ENCODE results near the gene CEL.
"Not testable (repeated sequence)": the region's sequence is repeated elsewhere in the genome, so short reads cannot be mapped to it uniquely, and the experiment has no call there.

Gene CEL

DNA sequence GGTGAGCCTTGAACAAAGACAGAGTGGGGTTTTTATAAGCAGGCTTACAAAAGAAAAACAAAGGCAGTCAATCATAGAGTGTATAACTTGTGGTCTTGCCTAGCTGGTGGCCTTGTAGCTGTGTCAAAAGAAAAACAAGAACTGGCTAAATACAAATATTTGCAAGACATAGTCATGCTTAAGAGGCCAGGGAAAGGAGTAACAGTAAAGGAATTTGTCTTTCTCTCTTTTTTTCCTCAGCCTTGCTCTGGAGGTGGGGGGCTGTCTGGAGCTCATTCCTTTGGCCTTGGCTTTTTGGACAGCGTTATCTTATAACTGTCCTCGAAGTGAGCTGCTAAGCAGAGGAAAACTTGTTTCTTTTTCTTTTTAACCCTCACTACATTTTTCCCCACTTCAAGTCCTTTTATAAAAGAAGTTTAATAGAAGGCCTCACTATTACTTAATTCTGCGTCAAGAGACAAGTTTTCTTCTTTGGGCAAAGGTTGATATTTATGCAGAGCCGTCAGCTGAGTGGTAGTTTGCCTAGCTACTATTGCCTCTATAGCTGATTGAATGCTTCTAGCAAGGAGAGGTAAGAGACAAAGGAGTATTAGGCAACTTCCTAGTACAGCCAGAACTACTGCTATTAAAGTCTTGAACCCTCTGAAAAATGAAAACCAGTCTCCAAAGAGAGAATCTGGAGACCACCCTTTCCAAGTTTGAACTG lies 14.3 kb downstream of the CEL start:
- Histone ChIP-seq H4K20me1 (ENCODE audit: insufficient read depth, low read length) (no peaks in the 10 kb centered on the region), H2AFZ (ENCODE audit: low read depth, low read length) (no peak overlapping the region), H3K79me2 (ENCODE audit: low read length) (no peaks in the 10 kb centered on the region), H3K27ac (ENCODE audit: low read length) (no peak overlapping the region), H3K4me3 (ENCODE audit: low read length) (no peak overlapping the region), H3K4me1 (ENCODE audit: low read length) (no peaks in the 10 kb centered on the region), H3K36me3 (replicated peaks; ENCODE audit: low read depth, low read length) (no peaks in the 10 kb centered on the region), H3K27me3 (ENCODE audit: low read depth, low read length) (peaks cover 23% of the 10 kb centered on the region), H3K9me3 (ENCODE audit: insufficient read depth, low read length) (no peaks in the 10 kb centered on the region), H3K4me2 (ENCODE audit: low read length) (no peak overlapping the region), H3K9ac (ENCODE audit: low read length) (no peak overlapping the region)
- TF ChIP-seq, protein P1, sequence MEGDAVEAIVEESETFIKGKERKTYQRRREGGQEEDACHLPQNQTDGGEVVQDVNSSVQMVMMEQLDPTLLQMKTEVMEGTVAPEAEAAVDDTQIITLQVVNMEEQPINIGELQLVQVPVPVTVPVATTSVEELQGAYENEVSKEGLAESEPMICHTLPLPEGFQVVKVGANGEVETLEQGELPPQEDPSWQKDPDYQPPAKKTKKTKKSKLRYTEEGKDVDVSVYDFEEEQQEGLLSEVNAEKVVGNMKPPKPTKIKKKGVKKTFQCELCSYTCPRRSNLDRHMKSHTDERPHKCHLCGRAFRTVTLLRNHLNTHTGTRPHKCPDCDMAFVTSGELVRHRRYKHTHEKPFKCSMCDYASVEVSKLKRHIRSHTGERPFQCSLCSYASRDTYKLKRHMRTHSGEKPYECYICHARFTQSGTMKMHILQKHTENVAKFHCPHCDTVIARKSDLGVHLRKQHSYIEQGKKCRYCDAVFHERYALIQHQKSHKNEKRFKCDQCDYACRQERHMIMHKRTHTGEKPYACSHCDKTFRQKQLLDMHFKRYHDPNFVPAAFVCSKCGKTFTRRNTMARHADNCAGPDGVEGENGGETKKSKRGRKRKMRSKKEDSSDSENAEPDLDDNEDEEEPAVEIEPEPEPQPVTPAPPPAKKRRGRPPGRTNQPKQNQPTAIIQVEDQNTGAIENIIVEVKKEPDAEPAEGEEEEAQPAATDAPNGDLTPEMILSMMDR (IDR thresholded peaks at IDR 0.05; ENCODE audit: low read depth, low read length): no peak
- no peak for TF ChIP-seq EZH2phosphoT487 (IDR thresholded peaks at IDR 0.05; ENCODE audit: low read depth)

DNA sequence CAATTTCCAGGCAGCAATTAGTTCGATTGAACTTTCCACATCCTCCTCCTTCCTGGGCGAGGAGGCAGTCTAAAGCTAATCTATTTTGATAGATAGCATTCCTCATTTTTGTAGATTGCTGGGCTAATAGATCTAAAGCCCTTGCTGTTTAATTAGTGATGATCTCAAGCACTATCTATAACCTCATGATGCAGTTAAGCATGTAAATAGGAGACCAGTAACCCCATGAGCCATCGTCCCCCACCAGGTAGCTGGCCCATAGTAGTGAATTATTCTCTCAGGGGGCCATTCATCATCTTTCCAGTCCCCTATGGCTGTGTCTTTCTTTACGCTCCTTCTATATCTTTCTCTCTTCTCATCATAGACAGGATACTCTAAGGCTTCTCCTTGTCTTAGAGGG lies 14.9 kb downstream of the CEL start:
- Histone ChIP-seq H3K27ac (ENCODE audit: low read length) (no peak overlapping the region), H3K4me3 (ENCODE audit: low read length) (no peak overlapping the region), H3K36me3 (replicated peaks; ENCODE audit: low read depth, low read length) (no peaks in the 10 kb centered on the region), H3K9me3 (ENCODE audit: insufficient read depth, low read length) (no peaks in the 10 kb centered on the region), H4K20me1 (ENCODE audit: insufficient read depth, low read length) (no peaks in the 10 kb centered on the region), H2AFZ (ENCODE audit: low read depth, low read length) (no peak overlapping the region), H3K27me3 (ENCODE audit: low read depth, low read length) (peaks cover 23% of the 10 kb centered on the region), H3K4me2 (ENCODE audit: low read length) (no peak overlapping the region), H3K9ac (ENCODE audit: low read length) (no peak overlapping the region), H3K79me2 (ENCODE audit: low read length) (no peaks in the 10 kb centered on the region), H3K4me1 (ENCODE audit: low read length) (no peaks in the 10 kb centered on the region)
- TF ChIP-seq, protein P1 (IDR thresholded peaks at IDR 0.05; ENCODE audit: low read depth, low read length): no peak
- no peak for TF ChIP-seq EZH2phosphoT487 (IDR thresholded peaks at IDR 0.05; ENCODE audit: low read depth)

DNA sequence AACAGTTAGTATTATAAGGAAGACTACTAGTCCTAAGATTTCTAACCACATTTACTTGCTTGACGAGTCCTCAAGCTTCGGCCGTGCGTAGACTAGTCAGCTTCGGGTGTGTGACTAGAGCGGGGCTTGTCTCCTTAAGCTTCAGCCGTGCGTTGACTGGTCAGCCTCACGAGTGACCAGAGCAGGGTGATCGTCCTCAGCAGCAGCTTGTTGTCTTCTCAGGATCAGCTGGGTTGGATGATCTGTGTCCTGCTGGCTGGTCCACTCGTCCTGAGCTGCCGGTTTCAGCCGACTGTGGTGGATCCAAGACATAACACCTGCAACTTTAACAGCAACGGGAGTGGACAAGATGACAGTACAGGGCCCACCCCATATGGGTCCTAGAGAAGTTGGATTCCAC lies 16.7 kb downstream of the CEL start:
- H3K4me1 ChIP-seq (ENCODE audit: low read length): no peaks in the 10 kb centered on the region

DNA sequence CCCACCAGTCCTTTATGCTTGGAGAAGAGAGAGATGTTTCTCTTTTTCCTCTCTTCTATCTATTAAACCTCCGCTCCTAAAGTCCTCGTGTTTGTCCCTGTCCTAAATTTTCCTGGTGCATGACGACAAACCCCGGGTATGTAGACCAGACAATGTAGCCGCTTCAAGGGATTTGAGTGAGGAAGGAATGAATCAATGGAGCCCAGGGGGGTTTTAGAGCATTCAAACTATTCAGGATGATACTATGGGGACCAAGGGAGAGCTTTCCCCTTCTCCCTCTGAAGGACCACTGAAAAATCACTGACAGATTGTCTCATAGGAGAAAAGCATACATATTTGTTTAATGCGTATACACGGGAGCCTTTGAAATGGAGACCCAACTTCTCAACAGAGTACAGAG lies 18.4 kb downstream of the CEL start:
- TF ChIP-seq, protein P1 (IDR thresholded peaks at IDR 0.05; ENCODE audit: low read depth, low read length): no peak
- TF ChIP-seq EZH2phosphoT487 (IDR thresholded peaks at IDR 0.05; ENCODE audit: low read depth): no peak

More for the DNA sequence above, 16.7 kb downstream of the CEL start:
- TF ChIP-seq, protein P1 (IDR thresholded peaks at IDR 0.05; ENCODE audit: low read depth, low read length): no peak
- TF ChIP-seq EZH2phosphoT487 (IDR thresholded peaks at IDR 0.05; ENCODE audit: low read depth): no peak
- Histone ChIP-seq H3K27ac (ENCODE audit: low read length) (no peak overlapping the region), H3K79me2 (ENCODE audit: low read length) (no peaks in the 10 kb centered on the region), H2AFZ (ENCODE audit: low read depth, low read length) (no peak overlapping the region), H4K20me1 (ENCODE audit: insufficient read depth, low read length) (no peaks in the 10 kb centered on the region), H3K9me3 (ENCODE audit: insufficient read depth, low read length) (no peaks in the 10 kb centered on the region), H3K9ac (ENCODE audit: low read length) (no peak overlapping the region), H3K4me3 (ENCODE audit: low read length) (no peak overlapping the region), H3K27me3 (ENCODE audit: low read depth, low read length) (peaks cover 23% of the 10 kb centered on the region), H3K4me2 (ENCODE audit: low read length) (no peak overlapping the region), H3K36me3 (replicated peaks; ENCODE audit: low read depth, low read length) (no peaks in the 10 kb centered on the region)

DNA sequence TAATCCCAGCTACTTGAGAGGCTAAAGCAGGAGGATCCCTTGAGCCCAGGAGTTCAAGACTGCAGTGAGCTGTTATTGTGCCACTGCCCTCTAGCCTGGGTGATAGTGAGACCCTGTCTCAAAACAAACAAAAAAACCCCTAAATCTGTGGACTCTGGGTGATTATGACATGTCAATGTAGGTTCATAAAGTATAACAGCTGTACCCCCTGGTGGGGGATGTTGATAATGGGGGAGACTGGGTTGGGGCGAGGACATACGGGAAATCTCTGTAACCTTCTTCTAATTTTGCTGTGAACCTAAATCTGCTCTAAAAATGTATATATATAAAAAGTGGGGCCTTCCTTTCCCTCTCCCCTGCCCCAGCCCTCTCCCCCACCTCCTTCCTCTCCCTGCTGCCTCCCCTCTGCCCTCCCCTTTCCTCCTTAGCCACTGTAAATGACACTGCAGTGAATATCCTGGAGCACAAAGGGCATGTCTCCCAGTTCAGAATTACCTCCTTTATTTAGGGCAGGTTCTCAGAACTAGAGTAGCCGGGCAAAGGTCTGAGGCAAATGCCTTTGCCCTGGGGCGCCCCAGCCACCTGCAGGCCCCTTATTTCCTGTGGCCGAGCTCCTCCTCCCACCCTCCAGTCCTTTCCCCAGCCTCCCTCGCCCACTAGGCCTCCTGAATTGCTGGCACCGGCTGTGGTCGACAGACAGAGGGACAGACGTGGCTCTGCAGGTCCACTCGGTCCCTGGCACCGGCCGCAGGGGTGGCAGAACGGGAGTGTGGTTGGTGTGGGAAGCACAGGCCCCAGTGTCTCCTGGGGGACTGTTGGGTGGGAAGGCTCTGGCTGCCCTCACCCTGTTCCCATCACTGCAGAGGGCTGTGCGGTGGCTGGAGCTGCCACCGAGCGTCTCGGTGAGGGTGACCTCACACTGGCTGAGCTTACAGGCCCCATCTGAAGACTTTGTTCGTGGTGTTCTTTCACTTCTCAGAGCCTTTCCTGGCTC lies 19.3 kb downstream of the CEL start:
- not testable (repeated sequence) for H3K4me2 ChIP-seq (ENCODE audit: low read length); H2AFZ ChIP-seq (ENCODE audit: low read depth, low read length); H3K4me1 ChIP-seq (ENCODE audit: low read length); H3K36me3 ChIP-seq (replicated peaks; ENCODE audit: low read depth, low read length); H3K4me3 ChIP-seq (ENCODE audit: low read length); H3K79me2 ChIP-seq (ENCODE audit: low read length); H3K9ac ChIP-seq (ENCODE audit: low read length); H4K20me1 ChIP-seq (ENCODE audit: insufficient read depth, low read length); H3K9me3 ChIP-seq (ENCODE audit: insufficient read depth, low read length); H3K27ac ChIP-seq (ENCODE audit: low read length)
- peaks cover 13% of the 10 kb centered on the region for H3K27me3 ChIP-seq (ENCODE audit: low read depth, low read length)

More for the DNA sequence above, 18.4 kb downstream of the CEL start:
- H2AFZ ChIP-seq (ENCODE audit: low read depth, low read length): no peak overlapping the region
- H3K9ac ChIP-seq (ENCODE audit: low read length): no peak overlapping the region
- peaks cover 13% of the 10 kb centered on the region for H3K27me3 ChIP-seq (ENCODE audit: low read depth, low read length)
- no peaks in the 10 kb centered on the region for H4K20me1 ChIP-seq (ENCODE audit: insufficient read depth, low read length)
- H3K4me2 ChIP-seq (ENCODE audit: low read length): no peak overlapping the region
- H3K27ac ChIP-seq (ENCODE audit: low read length): no peak overlapping the region
- H3K4me1 ChIP-seq (ENCODE audit: low read length): no peaks in the 10 kb centered on the region
- no peaks in the 10 kb centered on the region for H3K79me2 ChIP-seq (ENCODE audit: low read length)
- no peaks in the 10 kb centered on the region for H3K36me3 ChIP-seq (replicated peaks; ENCODE audit: low read depth, low read length)
- no peak overlapping the region for H3K4me3 ChIP-seq (ENCODE audit: low read length)
- no peaks in the 10 kb centered on the region for H3K9me3 ChIP-seq (ENCODE audit: insufficient read depth, low read length)
